Suprapubic skin (tissue), 4 donors: ENCODE results near the gene PTX4.

ENCODE experiments used
- CTCF ChIP-seq, 2 donors: fragments of 200-600 bp in 1 of 2; fragments of 450-650 bp in 1 of 2; sonication (generic) in 1 of 2; IDR thresholded peaks; one replicate each; pipeline ENCODE4 v1.5.1; 2016 to 2019; ENCODE audit warnings: antibody characterized with exemption in 2 of 2, mild to moderate bottlenecking in 1 of 2, moderate library complexity in 1 of 2
- POLR2A ChIP-seq, 2 donors: fragments of 450-650 bp; IDR thresholded peaks; one replicate each; pipeline ENCODE4 v1.6.1; 2017; ENCODE audit warnings: antibody characterized with exemption in 2 of 2, mild to moderate bottlenecking in 2 of 2, moderate library complexity in 2 of 2
- POLR2AphosphoS5 ChIP-seq, 3 donors: sonication (generic); formaldehyde crosslinking; IDR thresholded peaks; one replicate each; pipeline ENCODE4 v1.6.1; 2017; ENCODE audit warnings: antibody characterized with exemption in 3 of 3

- TF ChIP-seq CTCF (IDR thresholded peaks at IDR 0.05) (no peak), POLR2A (IDR thresholded peaks at IDR 0.05) (no peak), POLR2AphosphoS5 (IDR thresholded peaks at IDR 0.05) (no peak)
Measured at GRCh38 chr16:1492082-1492922, 3.6 kb upstream of the PTX4 start.
